Superior temporal gyrus (tissue), 1 donor: Measurements from ENCODE around the gene NEU3.
A peak's percentile ranks its signal among the peaks of the same experiment; 100 is the strongest.
"Not testable (repeated sequence)": the region's sequence is repeated elsewhere in the genome, so short reads cannot be mapped to it uniquely, and the experiment has no call there.

Experiments
- DNase-seq: peaks from one replicate; pipeline ENCODE4 v3.0.0-alpha.2; 2016; ENCODE audit errors: extremely low spot score

The NEU3 gene, protein sequence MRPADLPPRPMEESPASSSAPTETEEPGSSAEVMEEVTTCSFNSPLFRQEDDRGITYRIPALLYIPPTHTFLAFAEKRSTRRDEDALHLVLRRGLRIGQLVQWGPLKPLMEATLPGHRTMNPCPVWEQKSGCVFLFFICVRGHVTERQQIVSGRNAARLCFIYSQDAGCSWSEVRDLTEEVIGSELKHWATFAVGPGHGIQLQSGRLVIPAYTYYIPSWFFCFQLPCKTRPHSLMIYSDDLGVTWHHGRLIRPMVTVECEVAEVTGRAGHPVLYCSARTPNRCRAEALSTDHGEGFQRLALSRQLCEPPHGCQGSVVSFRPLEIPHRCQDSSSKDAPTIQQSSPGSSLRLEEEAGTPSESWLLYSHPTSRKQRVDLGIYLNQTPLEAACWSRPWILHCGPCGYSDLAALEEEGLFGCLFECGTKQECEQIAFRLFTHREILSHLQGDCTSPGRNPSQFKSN

DNA sequence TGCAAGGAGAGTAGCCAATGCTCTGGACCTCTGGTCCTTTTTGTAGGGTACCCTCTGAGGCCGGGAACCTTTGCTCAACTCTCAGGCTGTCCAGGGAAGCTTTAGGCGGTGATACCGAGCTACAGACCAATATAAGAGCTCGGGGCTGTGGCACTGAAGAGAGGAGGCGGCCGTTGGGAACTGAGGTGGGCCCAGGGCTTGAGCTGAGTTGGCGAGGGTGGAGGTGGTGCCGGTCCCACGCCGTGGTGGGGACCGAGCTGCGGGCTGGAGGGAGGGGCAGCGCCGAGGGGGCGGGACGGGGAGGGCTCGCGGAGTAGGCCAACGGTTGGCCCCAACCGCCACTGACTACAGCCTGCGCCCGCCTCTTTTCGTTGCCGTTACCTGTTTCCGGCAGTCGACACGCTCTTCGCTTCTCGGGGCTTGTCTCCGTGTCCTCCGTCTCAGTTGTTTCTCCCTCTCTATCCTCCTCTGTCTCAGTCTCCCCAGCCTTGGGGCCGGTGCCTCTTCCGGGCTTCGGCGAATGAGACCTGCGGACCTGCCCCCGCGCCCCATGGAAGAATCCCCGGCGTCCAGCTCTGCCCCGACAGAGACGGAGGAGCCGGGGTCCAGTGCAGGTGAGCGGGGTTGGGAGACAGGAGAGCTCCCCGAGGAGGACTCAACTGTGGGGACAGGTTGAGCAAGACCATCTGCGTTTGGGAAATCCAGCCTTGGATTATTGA lies at the start of gene NEU3:
NEU3 (plus strand) TSS at position 393 of the 719 bp plus-strand sequence; CDS start at position 521, 128 bp downstream.
- DNase-seq, result peak; percentile 69

DNA sequence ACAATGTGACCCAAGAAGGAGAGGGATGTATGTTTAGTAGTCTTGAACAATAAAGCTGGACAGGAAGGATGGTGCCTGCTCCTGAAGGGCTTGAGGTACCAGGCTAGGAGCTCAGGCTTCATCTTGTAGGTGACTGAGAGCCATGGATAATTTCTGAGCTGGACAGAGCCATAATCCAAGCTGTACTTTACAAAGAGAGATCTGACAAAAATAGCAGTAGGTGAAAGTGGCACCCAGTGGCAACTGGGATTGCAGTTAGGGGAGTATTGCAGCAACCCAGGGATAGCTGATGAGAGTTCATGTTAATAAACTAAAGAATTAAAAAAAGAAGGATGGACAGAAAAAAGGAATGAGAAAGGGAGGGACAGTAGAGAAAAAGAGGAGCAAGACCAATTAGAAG lies 47.2 kb upstream of the NEU3 start:
- no peak for DNase-seq

DNA sequence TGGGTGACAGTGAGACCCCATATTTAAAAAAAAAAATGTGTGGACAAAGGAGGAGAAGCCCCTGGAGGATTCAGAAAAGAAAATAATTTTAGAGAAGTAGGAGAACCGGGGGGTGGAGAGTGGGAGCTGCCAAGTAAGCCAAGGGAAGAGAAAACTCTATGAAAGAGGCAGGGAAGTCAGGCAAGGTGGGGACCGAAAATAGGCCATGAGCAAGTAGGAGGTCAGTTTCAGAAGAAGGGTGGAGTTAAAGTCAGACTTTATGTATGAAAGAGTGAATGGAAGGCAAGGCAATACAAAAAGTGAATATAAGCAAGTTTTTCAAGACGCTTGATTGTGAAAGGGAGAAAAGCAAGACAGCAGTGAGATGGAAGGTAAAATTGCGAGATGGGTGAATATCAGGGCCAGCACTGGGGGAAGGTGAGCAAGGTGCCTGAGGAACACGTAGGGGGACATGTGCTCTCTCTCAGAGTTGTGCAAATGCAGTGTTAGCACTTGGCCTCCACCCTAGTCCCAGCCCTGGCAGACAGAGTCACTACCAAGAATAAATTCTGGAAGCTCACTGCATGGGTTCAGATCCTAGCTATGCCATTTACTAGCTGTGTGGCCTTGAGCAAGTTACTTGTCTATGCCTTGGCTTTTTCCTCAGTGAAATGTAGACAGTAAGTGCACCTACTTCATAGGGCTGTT lies 46.5 kb upstream of the NEU3 start:
- DNase-seq, result no peak

DNA sequence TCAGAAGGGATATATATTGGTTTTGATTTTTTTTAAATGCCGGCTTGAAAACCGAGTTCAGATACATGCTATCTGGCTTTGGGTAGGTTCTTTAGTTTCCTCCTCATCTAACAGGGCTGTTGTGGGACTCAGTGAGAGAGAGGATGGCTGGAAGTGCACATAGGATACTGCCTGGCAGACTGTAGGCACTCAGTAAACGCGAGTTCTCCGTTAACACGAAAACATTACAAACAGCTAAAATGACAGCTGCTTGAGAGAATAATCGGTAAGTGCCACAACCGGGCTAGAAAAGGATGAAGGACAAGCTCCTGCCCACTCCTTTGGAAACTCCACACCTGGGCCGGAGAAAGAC lies 40.2 kb upstream of the NEU3 start:
- DNase-seq, result peak; percentile 67

DNA sequence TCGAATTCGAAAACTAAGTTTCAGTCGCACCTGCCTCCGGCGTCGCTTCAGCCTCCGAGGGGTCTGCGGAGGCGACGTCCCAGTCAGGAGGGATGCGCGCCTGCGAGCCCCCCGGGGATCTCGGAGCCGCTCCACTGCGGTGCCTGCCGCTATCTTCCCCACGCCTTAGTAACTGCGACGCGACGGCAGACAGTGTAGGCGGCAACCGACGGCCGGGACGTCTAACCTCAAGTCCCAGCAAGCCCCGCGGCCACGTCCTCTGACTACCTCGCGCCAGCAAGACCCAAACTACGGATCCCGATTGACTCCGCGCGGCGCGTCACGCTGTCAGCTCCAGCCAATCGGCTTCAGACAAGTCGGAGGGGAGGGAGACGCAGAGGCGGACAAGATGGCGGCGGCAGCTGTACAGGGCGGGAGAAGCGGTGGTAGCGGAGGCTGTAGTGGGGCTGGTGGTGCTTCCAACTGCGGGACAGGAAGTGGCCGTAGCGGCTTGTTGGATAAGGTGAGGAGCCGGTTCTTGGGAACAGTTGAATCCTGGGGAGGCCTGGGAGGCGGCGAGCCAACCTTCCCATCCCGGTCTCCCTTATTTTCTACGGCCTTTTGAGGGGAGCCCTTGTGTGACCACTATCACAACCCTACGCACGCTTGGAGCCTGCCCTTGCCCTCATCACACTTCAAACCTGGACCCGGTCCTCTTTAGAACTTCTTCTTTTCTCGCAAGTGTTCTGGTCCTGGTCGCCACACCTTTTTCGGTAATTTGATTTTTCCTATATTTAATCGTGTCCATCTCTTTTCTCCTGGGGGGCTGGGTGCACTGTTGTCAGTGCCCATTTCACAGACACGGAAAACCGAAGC lies 39.6 kb upstream of the NEU3 start, which contains the start of the genes SPCS2 and XRRA1:
SPCS2 (plus strand) TSS at position 369 of the 855 bp plus-strand sequence; CDS start at position 389, 20 bp downstream.
XRRA1 (minus strand) TSS at position 194 of the 855 bp plus-strand sequence. CDS start 8,213 bp downstream, outside the sequence.
- peak; percentile 99 for DNase-seq

DNA sequence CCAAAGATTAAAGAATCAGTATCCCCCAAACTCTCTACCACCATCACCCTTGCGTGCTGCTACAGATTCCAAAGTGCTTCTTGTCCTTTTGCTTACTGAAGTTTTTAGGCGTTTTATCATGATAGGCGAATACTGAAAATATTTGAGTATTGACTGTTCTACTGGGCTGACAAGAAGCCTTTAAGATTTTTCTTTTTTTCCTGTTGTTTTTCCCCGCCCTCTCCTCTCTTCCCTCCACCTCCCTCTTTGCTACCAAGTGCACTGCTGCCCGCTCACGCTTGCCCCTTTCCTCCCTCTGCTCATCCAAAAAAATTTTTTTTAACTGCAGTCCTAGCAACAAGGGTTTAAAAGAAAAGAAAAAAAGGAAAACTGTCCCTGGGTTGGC lies 39.0 kb upstream of the NEU3 start:
- no peak for DNase-seq

DNA sequence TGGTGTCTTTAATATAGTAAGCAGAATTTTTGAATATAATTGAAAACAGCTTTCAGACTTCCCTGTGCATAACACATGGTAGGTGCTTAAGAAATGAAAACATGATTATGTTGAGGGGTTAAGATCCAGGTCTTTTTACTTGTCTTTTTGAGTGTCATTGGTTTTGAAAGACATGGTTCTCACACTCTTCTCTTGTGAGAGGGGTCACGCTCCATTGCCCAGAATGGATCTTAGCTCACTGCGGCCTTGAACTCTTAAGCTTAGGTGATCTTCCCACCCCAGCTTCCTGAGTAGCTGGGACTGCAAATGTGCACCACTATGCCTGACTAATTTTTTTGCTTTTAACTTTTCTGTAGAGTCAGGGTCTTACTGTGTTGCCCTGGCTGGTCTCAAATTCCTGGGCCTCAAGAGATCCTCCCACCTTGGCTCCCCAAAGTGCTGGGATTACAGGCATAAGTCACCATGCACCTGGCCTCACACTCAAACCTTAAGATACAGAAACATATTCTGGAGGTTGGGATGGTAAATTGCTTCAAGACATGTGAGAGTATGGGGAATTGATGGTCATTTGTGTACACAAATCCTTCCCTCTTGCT lies 38.3 kb upstream of the NEU3 start:
- no peak for DNase-seq

DNA sequence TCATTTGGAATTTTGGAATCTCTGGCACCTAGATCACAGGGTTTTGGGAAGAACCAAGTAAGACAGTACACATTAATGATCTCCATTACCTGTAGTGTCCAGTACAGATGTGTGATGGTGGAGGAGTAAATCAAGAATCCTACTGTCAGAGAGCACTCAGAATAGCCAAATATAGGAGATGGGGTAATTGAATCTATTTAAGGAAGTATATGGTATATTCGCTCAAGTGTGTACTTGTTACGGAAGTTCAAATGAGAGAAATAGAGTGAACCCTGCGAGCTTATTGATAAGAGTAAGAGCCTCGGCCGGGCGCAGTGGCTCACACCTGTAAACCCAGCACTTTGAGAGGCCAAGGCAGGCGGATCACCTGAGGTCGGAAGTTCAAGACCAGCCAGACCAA lies 37.5 kb upstream of the NEU3 start:
- no peak for DNase-seq

DNA sequence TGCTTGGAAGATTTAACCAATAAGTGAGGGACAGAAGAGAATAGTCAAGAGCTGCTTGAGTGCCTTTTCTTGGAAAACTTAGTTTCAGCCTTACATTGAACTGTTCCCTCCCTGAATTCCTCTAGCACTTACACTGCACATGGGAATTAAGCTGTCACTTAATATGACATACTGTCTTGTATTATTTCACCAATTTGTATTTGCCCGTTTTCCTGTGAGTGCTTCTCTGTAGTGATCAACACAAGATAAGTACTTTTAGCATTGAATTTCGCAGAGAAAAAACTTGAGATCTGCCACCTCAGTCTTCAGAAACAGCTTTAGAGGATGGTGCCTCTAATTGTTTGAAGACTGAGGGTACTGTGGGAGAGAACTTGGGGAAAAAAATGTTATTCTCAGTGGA lies 36.0 kb upstream of the NEU3 start:
- no peak for DNase-seq

DNA sequence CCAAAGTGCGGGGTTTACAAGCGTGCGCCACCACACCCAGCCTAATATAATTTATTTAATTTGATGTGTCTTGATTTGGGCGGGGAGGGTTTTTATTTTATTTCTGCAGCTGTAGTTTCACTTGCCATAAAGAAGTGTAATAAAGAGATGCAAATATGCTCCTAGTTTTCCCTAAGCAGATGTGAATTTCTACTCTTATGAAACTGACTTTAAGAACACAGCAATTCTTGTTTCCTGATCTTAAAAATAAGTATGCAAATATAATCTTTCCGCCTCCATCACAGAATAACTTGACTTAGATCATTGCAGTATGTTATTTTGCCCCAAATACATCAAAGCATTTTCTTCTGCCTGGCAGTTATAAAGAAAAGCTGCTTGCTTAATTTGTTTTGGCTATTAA lies 35.3 kb upstream of the NEU3 start:
- no peak for DNase-seq

DNA sequence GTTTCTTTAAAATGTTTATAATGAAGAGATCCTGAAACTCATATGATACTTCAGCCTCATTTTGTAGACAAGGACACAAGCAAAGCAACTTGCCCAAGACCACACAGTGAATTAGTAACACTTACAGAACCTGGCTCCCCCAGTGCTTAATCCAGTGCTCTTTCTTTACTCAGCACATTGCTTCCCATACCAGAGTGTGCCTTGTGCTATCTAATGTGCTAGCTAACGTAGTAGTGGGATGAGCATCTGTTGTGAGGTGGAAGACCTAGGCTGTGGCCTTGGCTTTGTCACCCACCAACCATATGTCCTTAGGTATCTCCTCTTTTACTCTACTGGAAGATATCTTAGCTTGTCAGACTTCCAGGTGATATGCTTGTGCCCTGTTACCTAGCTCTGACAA lies 34.5 kb upstream of the NEU3 start:
- no peak for DNase-seq

DNA sequence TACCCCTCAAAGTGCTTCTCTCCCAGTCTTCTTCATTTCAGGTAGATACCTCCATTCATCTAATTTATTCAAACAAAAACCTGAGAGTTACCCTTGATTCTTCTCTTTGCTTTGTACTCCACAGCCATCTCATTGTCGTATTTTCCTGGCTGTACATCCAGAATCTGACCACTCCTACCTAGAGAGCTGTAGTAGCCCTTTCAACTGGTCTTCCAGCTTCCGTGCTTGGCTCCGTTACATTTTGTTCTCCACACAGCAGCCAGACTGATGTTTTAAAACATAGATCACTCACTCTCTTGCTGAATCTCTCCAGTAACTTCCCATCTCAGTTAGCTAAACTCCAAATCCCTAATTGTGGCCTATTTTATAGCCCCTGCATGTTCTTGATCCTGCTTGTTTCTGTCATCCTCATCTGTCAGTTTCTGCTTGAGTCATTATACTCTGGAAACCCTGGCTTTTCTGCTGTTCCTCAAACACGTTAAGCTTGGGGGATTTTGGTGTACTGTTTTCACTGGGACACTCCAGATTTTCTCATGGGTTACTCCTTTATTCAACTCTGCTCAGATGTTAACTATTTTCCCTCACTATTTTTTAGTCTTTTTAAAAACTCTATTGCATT lies 32.2 kb upstream of the NEU3 start:
- no peak for DNase-seq

DNA sequence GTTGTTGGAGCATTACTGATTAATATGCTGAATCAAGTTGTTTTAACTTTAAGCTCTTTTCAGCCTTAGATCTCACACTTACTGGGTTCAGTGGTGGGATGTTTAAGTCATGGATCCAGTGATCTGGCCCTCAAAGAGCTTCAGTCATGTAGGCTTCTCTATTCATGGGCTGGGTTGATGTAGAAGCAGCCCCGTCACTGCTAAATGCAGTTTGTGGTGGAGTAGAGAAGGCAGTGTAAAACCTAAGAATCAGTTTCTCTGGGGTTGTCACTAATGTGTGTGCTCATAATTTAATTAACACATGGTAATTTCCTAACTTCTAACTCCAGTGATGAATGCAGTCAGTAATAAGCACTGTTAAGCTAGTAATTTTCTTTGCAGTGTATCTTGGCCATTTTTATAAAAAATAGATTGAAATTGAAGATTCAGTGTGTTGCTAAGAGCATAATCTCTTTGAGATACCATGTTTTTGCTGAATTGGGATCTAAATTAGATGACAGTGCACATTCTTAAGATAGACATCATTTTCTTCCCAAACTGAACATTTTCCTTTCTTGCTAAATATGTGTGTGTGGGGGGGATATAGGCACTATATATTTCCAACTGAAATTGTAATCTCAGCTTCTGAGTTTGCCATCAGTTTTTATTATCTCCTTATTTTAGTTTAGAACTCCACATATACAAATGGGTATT lies 30.6 kb upstream of the NEU3 start:
- DNase-seq, result no peak

DNA sequence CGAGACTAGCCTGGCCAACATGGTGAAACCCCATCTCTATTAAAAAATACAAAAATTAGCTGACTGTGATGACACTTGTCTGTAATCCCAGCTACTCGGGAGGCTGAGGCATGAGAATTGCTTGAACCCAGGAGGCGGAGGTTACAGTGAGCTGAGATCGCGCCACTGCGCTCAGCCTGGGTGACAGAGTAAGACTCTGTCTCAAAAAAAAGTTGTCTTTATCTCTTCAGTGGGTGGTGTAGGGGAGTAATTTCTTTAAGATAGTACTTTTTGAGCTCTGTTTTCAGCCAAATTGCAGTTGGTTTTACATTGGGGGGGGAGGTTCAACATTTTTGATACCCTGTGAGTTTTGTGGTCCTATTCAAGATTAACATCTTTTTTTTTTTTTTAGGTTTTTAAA lies 28.6 kb upstream of the NEU3 start:
- DNase-seq, result not testable (repeated sequence)

DNA sequence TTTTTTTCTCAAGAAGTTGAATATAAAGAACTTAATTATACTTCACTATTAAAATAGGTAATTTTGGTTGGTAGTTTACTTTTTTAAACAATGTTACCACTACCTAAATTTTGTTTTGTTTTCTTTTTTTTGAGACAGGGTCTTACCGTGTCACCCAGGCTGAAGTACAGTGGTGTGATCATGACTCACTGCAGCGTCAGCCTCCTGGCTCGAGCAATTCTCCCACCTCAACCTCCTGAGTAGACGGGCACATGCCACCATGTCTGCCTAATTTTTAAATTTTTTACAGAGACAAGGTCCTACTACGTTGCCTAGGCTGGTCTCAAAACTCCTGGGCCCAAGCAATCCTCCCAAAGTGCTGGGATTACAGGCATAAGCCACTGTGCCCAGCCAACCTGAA lies 22.1 kb upstream of the NEU3 start:
- DNase-seq, result no peak

DNA sequence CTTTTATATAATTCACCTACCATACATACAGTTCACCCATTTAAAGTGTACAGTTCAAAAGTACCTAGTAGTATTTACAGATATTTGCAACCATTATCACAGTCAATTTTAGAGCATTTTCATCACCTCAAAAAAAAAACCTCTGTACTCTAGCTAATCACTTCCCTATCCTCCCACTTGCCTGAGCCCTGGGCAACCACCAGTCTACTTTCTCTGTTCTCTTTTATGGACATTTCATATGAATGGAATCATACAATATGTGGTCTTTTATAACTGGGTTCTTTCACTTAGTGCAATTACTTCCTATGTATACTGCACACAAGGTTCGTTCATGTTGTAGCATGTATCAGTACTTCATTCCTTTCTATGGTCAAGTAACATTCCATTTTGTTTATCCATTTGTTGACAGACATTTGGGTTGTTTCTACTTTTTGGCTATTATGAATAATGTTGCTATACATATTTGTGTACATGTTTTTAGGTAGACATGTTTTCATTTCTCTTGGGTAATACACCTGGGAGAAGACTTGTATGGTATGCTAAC lies 17.8 kb upstream of the NEU3 start:
- DNase-seq, result no peak

DNA sequence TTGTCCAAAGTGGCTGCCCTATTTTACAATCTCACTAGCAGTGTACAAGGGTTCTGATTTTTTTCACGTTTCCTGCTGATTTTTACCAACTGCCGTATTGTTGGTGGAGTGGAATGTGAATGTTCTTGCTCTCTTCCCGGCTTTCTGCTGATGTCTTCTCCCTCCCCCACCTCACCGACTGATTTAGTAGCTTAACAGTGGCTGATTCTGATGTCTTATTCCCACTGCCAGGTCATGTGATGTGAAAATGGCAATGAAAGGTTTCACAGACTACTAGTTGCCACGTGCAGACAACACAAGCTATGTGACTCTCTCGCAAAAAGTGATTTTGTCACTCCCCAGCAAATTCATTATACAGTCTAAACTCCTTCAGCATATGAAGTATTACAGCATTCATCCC lies 17.3 kb upstream of the NEU3 start:
- DNase-seq, result peak; percentile 65

DNA sequence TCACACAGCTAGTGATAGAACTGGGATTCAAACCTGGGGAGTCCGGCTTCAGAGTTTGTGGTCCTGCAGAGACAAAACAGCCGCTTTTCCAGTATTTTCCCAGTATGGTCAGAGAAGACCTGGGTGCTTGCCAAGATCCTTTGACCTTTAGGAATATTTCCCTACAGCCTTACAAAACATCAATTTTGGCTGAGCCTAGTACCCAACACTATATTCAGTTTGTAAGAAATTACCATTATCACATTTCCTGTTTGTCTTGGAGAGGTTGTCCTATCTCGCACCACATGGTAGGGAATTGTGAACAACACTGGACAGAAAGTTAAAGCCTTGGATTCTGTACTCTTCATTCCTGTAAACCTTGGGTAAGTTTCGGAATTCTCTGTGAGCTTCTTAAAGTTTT lies 10.7 kb upstream of the NEU3 start:
- DNase-seq, result no peak

DNA sequence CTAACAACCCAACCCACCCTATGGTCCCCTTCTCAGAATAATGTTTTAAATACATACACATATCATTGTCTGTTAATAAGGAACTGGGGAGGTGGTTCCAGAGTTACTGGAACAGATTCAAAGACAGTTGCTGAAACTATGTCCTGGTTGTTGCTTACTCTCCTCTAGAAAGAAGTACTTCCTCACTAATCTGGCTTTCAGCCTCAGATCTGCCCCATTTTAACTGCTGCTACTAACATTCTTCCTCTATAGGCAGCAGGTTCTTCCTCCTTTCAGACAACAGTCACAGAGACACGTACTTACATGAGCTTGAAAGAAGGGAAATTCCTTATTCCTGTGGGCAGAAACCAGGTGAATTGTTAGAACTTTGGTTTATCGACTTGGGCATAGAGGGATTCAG lies 8.1 kb upstream of the NEU3 start:
- DNase-seq, result no peak

DNA sequence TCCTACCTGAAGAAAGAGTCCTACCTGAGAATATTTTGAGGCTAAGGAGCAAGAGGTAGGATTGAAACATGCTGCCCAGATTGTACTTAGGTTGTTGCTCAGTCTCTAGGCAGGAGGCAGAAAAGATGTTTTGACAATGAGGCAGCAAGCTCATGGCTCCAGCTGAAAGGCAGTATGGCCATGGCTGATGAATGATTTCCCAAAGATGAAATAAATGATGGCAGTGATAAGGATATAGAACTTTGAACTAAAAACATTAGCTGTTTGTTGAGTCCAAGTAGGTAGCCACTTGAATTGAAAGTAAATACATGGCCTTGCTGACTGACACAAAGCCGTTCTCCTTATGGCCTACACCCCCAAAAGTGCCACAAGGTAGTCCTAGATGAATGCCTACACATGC lies 6.8 kb upstream of the NEU3 start:
- DNase-seq, result no peak
